Neural progenitor cell (in vitro differentiated cells): ENCODE results near the gene LPCAT4.
"Not testable (repeated sequence)": the region's sequence is repeated elsewhere in the genome, so short reads cannot be mapped to it uniquely, and the experiment has no call there.

Experiments
- CTCF ChIP-seq: fragments of 200-600 bp; sonication (generic); IDR thresholded peaks from 2 replicates; pipeline ENCODE4 v1.5.1; 2017; ENCODE audit warnings: antibody characterized with exemption, mild to moderate bottlenecking
- EZH2 ChIP-seq: fragments of 200-600 bp; sonication (generic); IDR thresholded peaks from 2 replicates; pipeline ENCODE4 v1.6.1; 2017; ENCODE audit warnings: antibody characterized with exemption, mild to moderate bottlenecking, moderate library complexity
- EZH2phosphoT487 ChIP-seq: fragments of 200-600 bp; sonication (generic); IDR thresholded peaks from 2 replicates; pipeline ENCODE4 v1.6.1; 2017; ENCODE audit warnings: antibody characterized with exemption

DNA sequence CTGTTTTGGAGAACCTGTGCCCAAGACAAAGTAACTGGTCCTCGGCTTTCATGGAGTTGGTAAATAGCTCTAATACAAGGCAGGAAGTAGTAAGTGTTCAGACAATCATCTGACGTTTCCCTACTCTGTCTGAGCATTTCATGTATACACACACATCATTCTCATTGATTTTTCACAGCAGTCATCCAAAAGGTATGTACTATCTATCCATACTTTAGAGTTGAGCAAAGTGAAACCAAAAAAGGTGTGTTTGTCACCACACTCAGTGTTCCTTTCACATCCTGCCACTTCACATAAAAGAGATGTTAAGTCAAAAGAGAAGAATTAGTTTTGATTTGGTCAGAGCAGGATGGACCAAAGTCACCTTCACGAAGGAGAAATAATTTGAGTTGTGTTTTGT, 36.9 kb upstream of the LPCAT4 start:
- not testable (repeated sequence) for TF ChIP-seq CTCF, EZH2, EZH2phosphoT487
